IMR-90 (cell line): Measurements from ENCODE around the gene NHLRC2.

ENCODE experiments used
- BHLHE40 ChIP-seq: fragments of 150-350 bp; IDR thresholded peaks from 2 replicates; pipeline ENCODE4 v1.6.1; 2016; ENCODE audit warnings: mild to moderate bottlenecking, low read depth, low read length
- CEBPB ChIP-seq: IDR thresholded peaks from 2 replicates; pipeline ENCODE4 v1.6.1; 2012; ENCODE audit warnings: low read depth, low read length, improper control_type of control experiment
- CTCF ChIP-seq: conservative IDR thresholded peaks from 2 replicates; pipeline ENCODE4 v1.5.1; 2012; ENCODE audit warnings: mild to moderate bottlenecking, low read depth, low read length, improper control_type of control experiment
- ELK1 ChIP-seq: fragments of 150-350 bp; IDR thresholded peaks from 2 replicates; pipeline ENCODE4 v1.6.1; 2016; ENCODE audit warnings: low read depth, mild to moderate bottlenecking, low read length, moderate library complexity, borderline replicate concordance
- FOS ChIP-seq: fragments of 150-350 bp; IDR thresholded peaks from 2 replicates; pipeline ENCODE4 v1.6.1; 2016; ENCODE audit warnings: low read depth, low read length
- MAZ ChIP-seq: IDR thresholded peaks from 2 replicates; pipeline ENCODE4 v1.6.1; 2012; ENCODE audit warnings: low read depth, mild to moderate bottlenecking, low read length, improper control_type of control experiment, moderate library complexity, borderline replicate concordance
- MXI1 ChIP-seq: IDR thresholded peaks from 2 replicates; pipeline ENCODE4 v1.6.1; 2012; ENCODE audit warnings: low read depth, mild to moderate bottlenecking, low read length, moderate library complexity, borderline replicate concordance
- NFE2L2 ChIP-seq: fragments of 150-350 bp; IDR thresholded peaks from 2 replicates; pipeline ENCODE4 v1.6.1; 2016; ENCODE audit warnings: low read depth, mild to moderate bottlenecking, low read length
- POLR2A ChIP-seq: IDR thresholded peaks from 2 replicates; pipeline ENCODE4 v1.6.1; 2012; ENCODE audit warnings: mild to moderate bottlenecking, low read depth, low read length
- RAD21 ChIP-seq: IDR thresholded peaks from 2 replicates; pipeline ENCODE4 v1.6.1; 2012; ENCODE audit warnings: low read length, improper control_type of control experiment
- RCOR1 ChIP-seq: IDR thresholded peaks from 2 replicates; pipeline ENCODE4 v1.6.1; 2012; ENCODE audit warnings: mild to moderate bottlenecking, low read length, improper control_type of control experiment; ENCODE audit not compliant: insufficient replicate concordance
- RFX5 ChIP-seq: IDR thresholded peaks from 2 replicates; pipeline ENCODE4 v1.8.0; 2012; ENCODE audit warnings: low read depth, mild to moderate bottlenecking, low read length, moderate library complexity
- SMC3 ChIP-seq: fragments of 150-350 bp; IDR thresholded peaks from 2 replicates; pipeline ENCODE4 v1.6.1; 2016; ENCODE audit warnings: low read depth, mild to moderate bottlenecking, antibody characterized with exemption, low read length, moderate library complexity
- USF2 ChIP-seq: fragments of 150-350 bp; IDR thresholded peaks from 2 replicates; pipeline ENCODE4 v1.6.1; 2017; ENCODE audit warnings: mild to moderate bottlenecking, antibody characterized with exemption, low read length, low read depth

- TF ChIP-seq POLR2A (no peak), CTCF (no peak), MAZ (peak; percentile 65; the same call in 1 of the 2 replicates), ELK1 (no peak), RAD21 (no peak), NFE2L2 (no peak), CEBPB (no peak), MXI1 (no peak), USF2 (no peak), SMC3 (no peak), RCOR1 (no peak), BHLHE40 (0 out of 2 replicates have a peak, but pooled peaks have one; percentile 10), FOS (no peak), RFX5 (no peak)
These were observed at the start of gene NHLRC2, which contains the start of gene DCLRE1A for GRCh38 chr10:113854013-113854760.
